ENCODE measurements around the gene F12. TPM values are rescaled to one million over a fixed set of nuclear protein-coding genes. Genes with fewer than 3 reads are reported as not detected.

Gene F12
- total RNA-seq, 2 experiments from 2014 or later, result 3.8 TPM; not detected in 1

DNA sequence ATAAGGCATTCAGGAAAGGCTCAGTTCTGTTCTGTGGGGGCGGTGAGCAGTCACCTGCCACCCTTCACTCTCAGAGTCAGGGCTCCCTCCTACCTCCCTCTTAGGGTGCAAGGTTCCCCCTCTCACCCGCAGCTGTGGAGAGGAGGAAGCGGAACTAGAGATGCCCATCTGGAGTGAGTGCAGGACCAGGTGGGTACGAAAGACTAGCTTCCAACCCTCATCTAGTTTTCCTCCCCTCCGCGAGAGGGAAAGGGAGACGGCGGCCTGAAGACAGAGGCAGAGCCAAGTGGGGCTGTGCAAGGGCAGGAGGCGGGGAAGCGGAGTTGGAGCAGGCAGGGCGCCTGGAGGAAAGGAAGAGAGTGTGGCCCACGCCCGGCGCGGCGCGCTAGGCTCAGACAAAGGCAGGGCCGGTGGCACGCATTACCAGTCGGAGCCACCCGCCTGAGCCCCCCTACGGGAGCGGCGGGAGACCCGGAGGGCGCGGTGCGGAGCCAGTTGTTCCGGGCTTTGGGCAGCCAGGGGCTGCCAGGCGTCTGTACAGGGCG, 44.6 kb upstream of the F12 start:
- TF ChIP-seq EZH2phosphoT487 (IDR thresholded peaks at IDR 0.05; ENCODE audit: borderline replicate concordance, low read depth, low read length), result no peak
- TF ChIP-seq, protein P1, sequence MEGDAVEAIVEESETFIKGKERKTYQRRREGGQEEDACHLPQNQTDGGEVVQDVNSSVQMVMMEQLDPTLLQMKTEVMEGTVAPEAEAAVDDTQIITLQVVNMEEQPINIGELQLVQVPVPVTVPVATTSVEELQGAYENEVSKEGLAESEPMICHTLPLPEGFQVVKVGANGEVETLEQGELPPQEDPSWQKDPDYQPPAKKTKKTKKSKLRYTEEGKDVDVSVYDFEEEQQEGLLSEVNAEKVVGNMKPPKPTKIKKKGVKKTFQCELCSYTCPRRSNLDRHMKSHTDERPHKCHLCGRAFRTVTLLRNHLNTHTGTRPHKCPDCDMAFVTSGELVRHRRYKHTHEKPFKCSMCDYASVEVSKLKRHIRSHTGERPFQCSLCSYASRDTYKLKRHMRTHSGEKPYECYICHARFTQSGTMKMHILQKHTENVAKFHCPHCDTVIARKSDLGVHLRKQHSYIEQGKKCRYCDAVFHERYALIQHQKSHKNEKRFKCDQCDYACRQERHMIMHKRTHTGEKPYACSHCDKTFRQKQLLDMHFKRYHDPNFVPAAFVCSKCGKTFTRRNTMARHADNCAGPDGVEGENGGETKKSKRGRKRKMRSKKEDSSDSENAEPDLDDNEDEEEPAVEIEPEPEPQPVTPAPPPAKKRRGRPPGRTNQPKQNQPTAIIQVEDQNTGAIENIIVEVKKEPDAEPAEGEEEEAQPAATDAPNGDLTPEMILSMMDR (conservative IDR thresholded peaks at IDR 0.05; ENCODE audit: low read length), result no peak
- intact Hi-C loops (cut with micrococcal nuclease; ENCODE audit: unreplicated experiment), result loop anchor here (1.0 to 2.0 kb wide), 5 partner anchors 43 to 142 kb away; partner anchors contain the start of gene PDLIM7
- BruUV-seq (replicated peaks), result no TSS peak
- ChIA-PET POLR2A (interaction anchor here (2.0 to 2.1 kb wide), 2 partner anchors 49 to 50 kb away, joined by 5 to 6 read pairs; no protein-coding TSS in a partner anchor), CTCF (ENCODE audit: unreplicated experiment) (interaction anchor here (0.6 to 3.8 kb wide), 4 partner anchors 8 to 64 kb away, joined by 3 to 20 read pairs (median 7); no protein-coding TSS in a partner anchor)
- no peak overlapping the region for H2AFZ ChIP-seq (ENCODE audit: low read length)
- no peaks in the 10 kb centered on the region for H3K9me3 ChIP-seq (ENCODE audit: low read length)
- no peaks in the 10 kb centered on the region for H3K9me2 ChIP-seq (ENCODE audit: insufficient read depth, low read length)
- peak; percentile 68 for DNase-seq (ENCODE audit: low spot score)
- peak overlapping the region; percentile 76 for H3K4me3 ChIP-seq (ENCODE audit: low read depth, low read length, poor library complexity, severe bottlenecking)
- H3K79me2 ChIP-seq (ENCODE audit: insufficient read depth, low read depth, low read length), result no peaks in the 10 kb centered on the region
- peaks cover 34% of the 10 kb centered on the region for H3K4me1 ChIP-seq (ENCODE audit: insufficient read depth, low read length, poor library complexity, severe bottlenecking)
- H3K4me2 ChIP-seq (ENCODE audit: low read length), result peak overlapping the region; percentile 88
- H3K27ac ChIP-seq (ENCODE audit: low read depth, low read length, poor library complexity, severe bottlenecking), result peak overlapping the region; percentile 11
- H4K20me1 ChIP-seq (ENCODE audit: insufficient read depth, low read length), result peaks cover 13% of the 10 kb centered on the region
- H3K36me3 ChIP-seq (ENCODE audit: insufficient read depth, low read length), result no peaks in the 10 kb centered on the region; the same call in 1 of the 2 replicates

DNA sequence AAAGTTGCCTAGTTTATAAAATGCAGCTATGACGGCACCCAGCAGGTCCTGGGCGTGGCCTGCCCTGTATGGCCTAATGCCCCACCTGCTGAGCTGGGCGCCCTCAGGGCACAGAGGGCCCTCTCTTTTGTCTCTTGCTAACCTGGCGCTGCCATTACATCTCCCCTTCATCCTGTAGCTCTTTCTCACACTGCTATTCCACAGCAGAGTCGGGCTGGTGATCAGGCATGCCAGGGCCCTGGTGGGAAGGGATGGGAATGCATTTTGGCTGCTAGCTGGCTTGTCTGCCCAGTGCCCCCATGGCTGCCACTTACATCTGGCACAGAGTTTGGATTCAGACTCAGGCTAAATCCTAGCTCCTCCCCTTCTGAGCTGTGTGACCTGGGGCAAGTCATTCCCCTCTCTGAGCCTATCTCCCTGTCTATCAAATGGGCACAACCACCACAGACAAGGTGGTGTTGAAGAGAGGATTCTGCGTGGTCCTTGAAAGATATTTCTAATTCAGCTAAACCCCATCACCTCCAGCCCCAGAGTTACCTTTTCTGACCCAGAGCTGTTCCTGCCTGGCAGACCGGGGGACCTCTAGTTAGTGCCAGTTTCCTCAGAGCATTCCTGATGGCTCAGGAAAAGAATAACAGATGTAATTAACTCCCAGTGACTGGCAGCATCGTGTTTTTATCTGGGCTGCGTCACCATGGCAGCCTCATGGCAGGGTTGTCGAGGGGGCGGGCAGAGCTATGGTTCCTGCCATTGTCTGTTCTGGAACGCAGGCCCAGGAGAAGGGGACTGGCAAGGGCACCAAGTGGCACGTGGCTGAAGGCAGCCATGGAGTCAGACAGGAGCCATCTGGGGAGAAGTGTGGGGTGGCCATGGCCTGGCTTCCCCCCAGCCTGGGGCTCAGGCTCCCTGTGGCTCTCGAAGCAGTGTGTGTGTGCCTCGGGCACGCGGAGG, 43.6 kb upstream of the F12 start:
- Histone ChIP-seq H3K4me1 (ENCODE audit: insufficient read depth, low read length, poor library complexity, severe bottlenecking) (peaks cover 43% of the 10 kb centered on the region), H3K36me3 (ENCODE audit: insufficient read depth, low read length) (no peaks in the 10 kb centered on the region; the same call in 1 of the 2 replicates), H4K20me1 (ENCODE audit: insufficient read depth, low read length) (peaks cover 17% of the 10 kb centered on the region), H3K27ac (ENCODE audit: low read depth, low read length, poor library complexity, severe bottlenecking) (no peak overlapping the region), H3K9me3 (ENCODE audit: low read length) (no peaks in the 10 kb centered on the region), H3K79me2 (ENCODE audit: insufficient read depth, low read depth, low read length) (no peaks in the 10 kb centered on the region), H3K4me2 (ENCODE audit: low read length) (peak overlapping the region; percentile 88), H2AFZ (ENCODE audit: low read length) (no peak overlapping the region), H3K4me3 (ENCODE audit: low read depth, low read length, poor library complexity, severe bottlenecking) (peak overlapping the region; percentile 76), H3K9me2 (ENCODE audit: insufficient read depth, low read length) (no peaks in the 10 kb centered on the region)
- ChIA-PET POLR2A (interaction anchor here (0.6 to 2.1 kb wide), 3 partner anchors 11 to 58 kb away, joined by 4 to 5 read pairs (median 4); no protein-coding TSS in a partner anchor), CTCF (ENCODE audit: unreplicated experiment) (interaction anchor here (0.6 to 3.8 kb wide), 3 partner anchors 26 to 63 kb away, joined by 3 to 20 read pairs (median 11); no protein-coding TSS in a partner anchor)
- no TSS peak for BruUV-seq (replicated peaks)
- DNase-seq (ENCODE audit: low spot score), result no peak
- intact Hi-C loops (cut with micrococcal nuclease; ENCODE audit: unreplicated experiment), result no loop called here
- TF ChIP-seq, protein P1 (conservative IDR thresholded peaks at IDR 0.05; ENCODE audit: low read length), result no peak
- TF ChIP-seq EZH2phosphoT487 (IDR thresholded peaks at IDR 0.05; ENCODE audit: borderline replicate concordance, low read depth, low read length), result no peak
